Measurements from ENCODE around the gene REXO1. TPM values are rescaled to one million over a fixed set of nuclear protein-coding genes. Genes with fewer than 3 reads are reported as not detected.
"Not testable (repeated sequence)": the region's sequence is repeated elsewhere in the genome, so short reads cannot be mapped to it uniquely, and the experiment has no call there.

REXO1 gene
- total RNA-seq, 1 experiment from 2014 or later, result 56.8 TPM

GRCh38 chr19:1878583-1878982, 30.3 kb upstream of the REXO1 start:
- not testable (repeated sequence) for H3K18ac ChIP-seq (ENCODE audit: insufficient read length, low read depth, low read length); H3K9me3 Mint-ChIP-seq; H3K56ac ChIP-seq (ENCODE audit: insufficient read length, low read depth, low read length); H3K4me1 ChIP-seq (ENCODE audit: insufficient read depth, low read length); H2BK12ac ChIP-seq (ENCODE audit: insufficient read length, low read depth, low read length); H3K14ac ChIP-seq (ENCODE audit: insufficient read depth, low read length); H3K27ac ChIP-seq (ENCODE audit: insufficient read length, low read depth, low read length); H4K5ac ChIP-seq (ENCODE audit: insufficient read length, low read depth, low read length); H2BK15ac ChIP-seq (ENCODE audit: low read depth, low read length); H3K4me2 ChIP-seq (ENCODE audit: insufficient read depth, insufficient read length, low read length); H4K91ac ChIP-seq (ENCODE audit: insufficient read length, low read depth, low read length); H3K27ac Mint-ChIP-seq; H2BK20ac ChIP-seq (ENCODE audit: low read depth, low read length, poor library complexity, severe bottlenecking); H3K4me3 Mint-ChIP-seq; H4K8ac ChIP-seq (replicated peaks; ENCODE audit: insufficient read length, low read depth, low read length); H3T11ph ChIP-seq (ENCODE audit: low read length); H3K9me3 ChIP-seq (ENCODE audit: control insufficient read depth, low read depth, low read length); H4K20me1 ChIP-seq (ENCODE audit: control insufficient read depth, insufficient read depth, insufficient read length); H2BK120ac ChIP-seq (ENCODE audit: low read depth, low read length, poor library complexity, severe bottlenecking); H3K23ac ChIP-seq (ENCODE audit: insufficient read length, low read depth, low read length); H2AK5ac ChIP-seq (ENCODE audit: insufficient read length, low read length); DNase-seq; H3K4ac ChIP-seq (ENCODE audit: low read depth, low read length); H3K27me3 ChIP-seq (ENCODE audit: insufficient read depth, low read length); H3K9ac ChIP-seq (ENCODE audit: extremely low read depth, insufficient read length, low read length); H2AFZ ChIP-seq (ENCODE audit: low read length); H3K36me3 Mint-ChIP-seq (ENCODE audit: insufficient read depth in 1 of 3, low read depth in 3 of 3); H3K27me3 Mint-ChIP-seq (ENCODE audit: low read depth); H2BK5ac ChIP-seq (ENCODE audit: insufficient read length, low read length)
- Histone ChIP-seq H3K23me2 (ENCODE audit: insufficient read length, low read depth, low read length, poor library complexity, severe bottlenecking) (peaks cover 17% of the 10 kb centered on the region), H3K79me1 (ENCODE audit: insufficient read depth, low read depth, low read length, poor library complexity, severe bottlenecking) (peaks cover 12% of the 10 kb centered on the region), H3K79me2 (ENCODE audit: insufficient read depth, low read length) (peaks cover 12% of the 10 kb centered on the region; the same call in 1 of the 2 replicates)
- no CpG with 5 or more reads among the region's 8 CpGs for WGBS (ENCODE audit: extremely low coverage, insufficient read length, low lambda C conversion rate)
- H3K4me1 Mint-ChIP-seq, result peaks cover 29 to 30% of the 10 kb centered on the region in 2 experiments

- H3K4me2 ChIP-seq (ENCODE audit: insufficient read depth, insufficient read length, low read length); H4K91ac ChIP-seq (ENCODE audit: insufficient read length, low read depth, low read length); H3K27ac ChIP-seq (ENCODE audit: insufficient read length, low read depth, low read length); H4K20me1 ChIP-seq (ENCODE audit: control insufficient read depth, insufficient read depth, insufficient read length); H3K27ac Mint-ChIP-seq; H3K9me3 ChIP-seq (ENCODE audit: control insufficient read depth, low read depth, low read length); H3K4me3 Mint-ChIP-seq; H3K79me1 ChIP-seq (ENCODE audit: insufficient read depth, low read depth, low read length, poor library complexity, severe bottlenecking); H2BK5ac ChIP-seq (ENCODE audit: insufficient read length, low read length); H3K56ac ChIP-seq (ENCODE audit: insufficient read length, low read depth, low read length); H2AK5ac ChIP-seq (ENCODE audit: insufficient read length, low read length); H2BK120ac ChIP-seq (ENCODE audit: low read depth, low read length, poor library complexity, severe bottlenecking); H3K18ac ChIP-seq (ENCODE audit: insufficient read length, low read depth, low read length); H3K27me3 ChIP-seq (ENCODE audit: insufficient read depth, low read length); H3K79me2 ChIP-seq (ENCODE audit: insufficient read depth, low read length); H2AFZ ChIP-seq (ENCODE audit: low read length); H4K5ac ChIP-seq (ENCODE audit: insufficient read length, low read depth, low read length); H4K8ac ChIP-seq (replicated peaks; ENCODE audit: insufficient read length, low read depth, low read length); H3K36me3 Mint-ChIP-seq (ENCODE audit: insufficient read depth in 1 of 3, low read depth in 3 of 3); H3K27me3 Mint-ChIP-seq (ENCODE audit: low read depth); H3K23ac ChIP-seq (ENCODE audit: insufficient read length, low read depth, low read length); H3K14ac ChIP-seq (ENCODE audit: insufficient read depth, low read length); H3K4me1 ChIP-seq (ENCODE audit: insufficient read depth, low read length); H3K9me3 Mint-ChIP-seq; H2BK12ac ChIP-seq (ENCODE audit: insufficient read length, low read depth, low read length); H2BK15ac ChIP-seq (ENCODE audit: low read depth, low read length); H3K4ac ChIP-seq (ENCODE audit: low read depth, low read length); H2BK20ac ChIP-seq (ENCODE audit: low read depth, low read length, poor library complexity, severe bottlenecking); H3T11ph ChIP-seq (ENCODE audit: low read length); H3K9ac ChIP-seq (ENCODE audit: extremely low read depth, insufficient read length, low read length): not testable (repeated sequence)
- DNase-seq, result peak; percentile 38
- peaks cover 17 to 18% of the 10 kb centered on the region in 2 experiments for H3K4me1 Mint-ChIP-seq
- peaks cover 19% of the 10 kb centered on the region for H3K23me2 ChIP-seq (ENCODE audit: insufficient read length, low read depth, low read length, poor library complexity, severe bottlenecking)
- WGBS (ENCODE audit: extremely low coverage, insufficient read length, low lambda C conversion rate), result no CpG with 5 or more reads among the region's 47 CpGs
Measured at GRCh38 chr19:1877280-1877660, 29.0 kb upstream of the REXO1 start.
